Erythroblast (primary cell): Measurements from ENCODE around the gene BET1L.

Source experiments
- DNase-seq, 2 experiments: peaks; one replicate each; lab custom pipeline; 2025; lab: John Stamatoyannopoulos, UW
- GATA1 ChIP-seq: IDR thresholded peaks from 2 replicates; pipeline ENCODE4 v1.6.1; 2011; ENCODE audit warnings: low read depth, mild to moderate bottlenecking, control low read depth, low read length, moderate library complexity
- POLR2A ChIP-seq: IDR thresholded peaks from 2 replicates; pipeline ENCODE4 v1.6.1; 2011; ENCODE audit warnings: mild to moderate bottlenecking, low read length

The BET1L gene

GRCh38 chr11:221998-222789 is 15.0 kb upstream of the BET1L start:
- no peak for TF ChIP-seq GATA1
- no peak for TF ChIP-seq POLR2A
- DNase-seq, result no peak

DNA sequence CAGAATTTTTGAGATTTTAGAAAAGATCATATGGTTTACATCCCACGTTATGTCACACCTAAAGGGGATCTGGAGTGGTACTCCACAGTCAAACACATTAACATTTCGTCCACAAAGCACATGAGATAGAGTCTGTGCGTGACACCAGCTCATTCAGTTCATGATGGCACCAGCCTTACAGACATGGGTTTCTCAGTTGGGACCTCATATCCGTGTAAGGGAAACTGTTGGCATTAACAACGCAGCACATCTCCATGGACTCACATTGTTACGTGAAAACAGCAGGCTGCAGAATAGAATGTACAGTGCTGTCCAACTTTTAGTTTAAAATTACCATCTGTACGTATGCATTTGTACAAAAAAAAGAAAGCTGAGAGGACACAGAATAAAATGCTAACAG is 14.3 kb upstream of the BET1L start:
- no peak for DNase-seq
- no peak for TF ChIP-seq POLR2A
- no peak for TF ChIP-seq GATA1

DNA sequence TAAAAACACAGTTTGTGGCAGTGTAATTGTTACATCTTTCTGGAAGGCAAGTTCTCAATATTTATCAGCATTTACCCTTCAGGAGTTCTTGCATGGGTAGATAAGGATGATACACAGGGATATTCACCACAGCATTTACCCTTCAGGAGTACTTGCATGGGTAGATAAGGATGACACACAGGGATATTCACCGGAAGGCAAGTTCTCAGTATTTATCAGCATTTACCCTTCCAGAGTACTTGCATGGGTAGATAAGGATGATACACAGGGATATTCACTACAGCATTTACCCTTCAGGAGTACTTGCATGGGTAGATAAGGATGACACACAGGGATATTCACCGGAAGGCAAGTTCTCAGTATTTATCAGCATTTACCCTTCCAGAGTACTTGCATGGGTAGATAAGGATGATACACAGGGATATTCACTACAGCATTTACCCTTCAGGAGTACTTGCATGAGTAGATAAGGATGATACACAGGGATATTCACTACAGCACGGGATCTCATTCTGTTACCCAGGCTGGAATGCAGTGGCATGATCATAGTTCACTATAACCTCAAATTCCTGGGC is 13.5 kb upstream of the BET1L start:
- DNase-seq, result peak; percentile 52 to 85
- TF ChIP-seq GATA1, result peak; percentile 62

DNA sequence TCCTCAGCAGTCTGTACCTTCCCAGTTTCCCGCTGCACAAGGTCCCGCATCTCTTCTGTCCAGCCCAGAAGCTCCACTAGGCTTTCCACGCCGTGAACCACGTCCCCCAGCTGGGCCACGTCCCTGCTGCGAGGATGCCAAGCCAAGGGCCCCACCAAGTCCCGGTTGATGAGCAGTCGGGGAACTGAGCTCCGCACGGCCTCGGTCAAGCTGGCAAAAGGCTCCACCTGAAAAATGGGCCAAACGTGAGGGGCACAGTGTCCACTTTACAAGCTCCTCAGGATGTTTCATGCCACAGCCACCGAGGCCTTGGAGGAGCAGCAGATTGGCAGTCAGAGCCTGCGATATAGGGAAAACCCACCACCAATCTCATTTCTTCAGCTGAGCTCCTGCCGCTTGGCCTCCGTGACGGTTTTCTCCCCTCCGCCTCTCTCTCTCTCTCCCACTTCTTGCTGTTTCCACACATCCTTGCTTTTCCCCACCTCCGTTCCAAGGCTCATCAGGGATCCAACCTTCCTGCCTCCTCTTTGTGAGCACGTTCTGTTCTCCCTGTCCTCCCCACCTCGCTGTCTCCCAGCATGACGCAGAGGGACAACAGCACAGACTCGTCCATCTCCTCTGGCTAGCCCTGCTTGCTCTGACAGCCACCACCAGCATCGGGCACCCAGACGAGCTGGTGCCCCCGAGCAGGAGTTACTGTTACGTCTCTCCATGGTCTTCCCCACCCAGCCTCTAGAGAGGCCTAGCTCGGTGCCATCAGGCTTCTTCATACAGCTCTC is 11.8 kb upstream of the BET1L start:
- no peak for TF ChIP-seq GATA1
- TF ChIP-seq POLR2A, result no peak
- DNase-seq, result no peak

DNA sequence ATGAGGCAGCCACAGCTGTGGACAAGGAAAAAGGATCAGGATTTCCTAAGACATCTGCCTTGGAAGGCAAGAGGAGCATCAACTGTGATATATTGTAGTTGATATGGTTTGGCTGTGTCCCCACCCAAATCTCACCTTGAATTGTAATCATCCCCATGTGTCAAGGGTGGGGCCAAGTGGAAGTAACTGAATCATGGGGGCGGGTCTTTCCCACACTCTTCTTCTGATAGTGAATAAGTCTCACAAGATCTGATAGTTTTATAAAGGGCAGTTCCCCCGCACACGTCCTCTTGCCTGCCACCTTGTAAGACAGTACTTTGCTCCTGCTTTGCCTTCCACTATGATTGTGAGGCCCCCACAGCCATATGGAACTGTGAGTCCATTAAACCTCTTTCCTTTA is 10.5 kb upstream of the BET1L start:
- no peak for DNase-seq
- no peak for TF ChIP-seq GATA1
- TF ChIP-seq POLR2A, result no peak

GRCh38 chr11:216081-216974 is 9.1 kb upstream of the BET1L start:
- TF ChIP-seq POLR2A (peak; percentile 32), GATA1 (no peak)
- no peak for DNase-seq

GRCh38 chr11:215581-216037 is 8.4 kb upstream of the BET1L start:
- TF ChIP-seq POLR2A (no peak), GATA1 (no peak)
- DNase-seq, result no peak

DNA sequence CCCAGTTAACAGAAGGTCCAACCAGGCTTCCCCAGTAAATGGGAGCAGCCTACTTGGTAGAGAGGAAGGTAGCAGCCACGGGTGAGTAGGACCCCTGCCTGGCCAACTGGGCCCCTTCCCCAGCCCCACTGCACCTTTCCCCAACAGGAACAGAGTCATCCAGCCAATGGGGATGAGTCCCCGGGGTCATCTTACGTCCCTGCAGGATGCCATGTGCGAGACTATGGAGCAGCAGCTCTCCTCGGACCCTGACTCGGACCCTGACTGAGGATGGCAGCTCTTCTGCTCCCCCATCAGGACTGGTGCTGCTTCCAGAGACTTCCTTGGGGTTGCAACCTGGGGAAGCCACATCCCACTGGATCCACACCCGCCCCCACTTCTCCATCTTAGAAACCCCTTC is 6.9 kb upstream of the BET1L start:
- TF ChIP-seq GATA1 (no peak), POLR2A (no peak)
- no peak for DNase-seq

- TF ChIP-seq GATA1 (no peak), POLR2A (no peak)
- DNase-seq, result no peak
Measured at GRCh38 chr11:213111-213510, 5.9 kb upstream of the BET1L start.

DNA sequence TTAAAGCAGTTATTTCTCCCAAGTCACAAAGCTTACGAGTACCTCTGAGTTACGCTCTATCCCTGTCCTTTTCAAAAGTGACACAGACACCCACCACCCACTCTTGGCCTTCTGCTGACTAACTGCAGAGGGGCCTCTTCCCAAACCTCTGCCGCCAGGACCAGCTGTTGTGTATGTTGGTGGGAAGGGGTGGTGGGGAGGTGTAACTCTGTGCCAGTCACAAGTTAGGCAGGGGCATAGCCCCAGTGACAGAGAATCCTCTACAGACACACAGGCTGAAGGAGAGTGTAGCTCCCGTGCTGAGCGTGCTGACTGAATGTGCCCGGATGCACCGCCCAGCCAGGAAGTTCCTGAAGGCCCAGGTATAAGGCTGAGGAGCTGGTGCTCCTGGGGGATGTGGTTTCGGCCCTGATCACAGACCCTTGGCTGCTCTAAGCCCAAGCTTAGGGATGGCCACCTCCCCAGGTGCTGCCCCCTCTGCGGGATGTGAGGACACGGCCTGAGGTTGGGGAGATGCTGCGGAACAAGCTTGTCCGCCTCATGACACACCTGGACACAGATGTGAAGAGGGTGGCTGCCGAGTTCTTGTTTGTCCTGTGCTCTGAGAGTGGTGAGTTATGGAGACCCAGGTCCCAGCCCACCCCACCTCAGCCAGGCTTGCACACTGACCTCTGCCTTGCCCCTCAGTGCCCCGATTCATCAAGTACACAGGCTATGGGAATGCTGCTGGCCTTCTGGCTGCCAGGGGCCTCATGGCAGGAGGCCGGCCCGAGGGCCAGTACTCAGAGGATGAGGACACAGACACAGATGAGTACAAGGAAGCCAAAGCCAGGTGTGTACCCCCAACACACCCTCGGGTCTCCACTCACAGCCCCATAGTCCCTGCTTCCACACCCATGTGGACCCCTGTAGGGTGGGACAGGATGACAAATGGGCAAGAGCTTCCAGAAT is 5.2 kb upstream of the BET1L start:
- no peak for DNase-seq
- no peak for TF ChIP-seq POLR2A

DNA sequence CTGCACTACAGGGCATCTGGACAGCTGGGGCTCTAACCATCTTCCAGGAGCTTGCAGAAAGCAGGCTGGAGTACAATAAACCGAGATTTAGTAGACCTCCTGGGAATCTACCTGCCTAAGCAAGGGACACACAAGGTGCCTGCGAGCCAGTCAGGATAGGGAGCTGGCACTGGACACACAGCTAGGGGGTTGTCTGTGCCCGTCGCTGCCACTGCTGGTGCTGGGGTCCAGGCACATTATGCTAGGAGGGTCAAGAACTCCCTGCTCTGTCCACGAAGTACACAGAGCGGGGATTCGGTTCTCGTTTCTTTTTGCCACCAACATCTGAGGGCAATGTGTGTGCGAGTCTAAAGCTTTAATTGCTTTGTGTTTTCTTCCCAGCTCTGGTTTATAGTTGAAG is 4.5 kb upstream of the BET1L start:
- no peak for DNase-seq
- no peak for TF ChIP-seq POLR2A
- no peak for TF ChIP-seq GATA1

DNA sequence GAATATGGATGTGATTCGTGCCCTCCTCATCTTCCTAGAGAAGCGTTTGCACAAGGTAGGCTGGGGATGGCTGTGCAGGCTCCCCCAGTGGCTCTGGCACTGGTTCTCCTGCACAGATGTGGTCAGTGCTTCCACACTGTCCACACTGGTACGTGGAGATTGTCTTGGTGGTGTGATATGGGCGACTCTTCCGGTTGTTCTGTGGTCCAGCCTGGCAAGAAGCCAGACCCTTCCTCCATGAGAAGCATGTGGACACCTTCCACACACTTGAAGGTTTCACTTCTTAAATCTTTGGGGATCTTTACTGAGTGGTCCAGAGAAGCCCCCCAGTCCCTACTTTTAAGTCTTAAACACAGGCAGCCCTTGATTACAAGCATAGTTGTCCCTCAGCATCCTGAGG is 4.1 kb upstream of the BET1L start:
- no peak for TF ChIP-seq POLR2A
- no peak for TF ChIP-seq GATA1
- DNase-seq, result no peak
